GM20431 (cell line): ENCODE data around the gene VIL1.

Experiments used
- in situ Hi-C: fragments of 300-500 bp; cut with MseI, MboI; formaldehyde crosslinking; loops from one replicate; pipeline ENCODE4 v1.15.0; 2020; ENCODE audit warnings: low sequenced_read_pairs; ENCODE audit not compliant: unreplicated experiment

The VIL1 gene

DNA sequence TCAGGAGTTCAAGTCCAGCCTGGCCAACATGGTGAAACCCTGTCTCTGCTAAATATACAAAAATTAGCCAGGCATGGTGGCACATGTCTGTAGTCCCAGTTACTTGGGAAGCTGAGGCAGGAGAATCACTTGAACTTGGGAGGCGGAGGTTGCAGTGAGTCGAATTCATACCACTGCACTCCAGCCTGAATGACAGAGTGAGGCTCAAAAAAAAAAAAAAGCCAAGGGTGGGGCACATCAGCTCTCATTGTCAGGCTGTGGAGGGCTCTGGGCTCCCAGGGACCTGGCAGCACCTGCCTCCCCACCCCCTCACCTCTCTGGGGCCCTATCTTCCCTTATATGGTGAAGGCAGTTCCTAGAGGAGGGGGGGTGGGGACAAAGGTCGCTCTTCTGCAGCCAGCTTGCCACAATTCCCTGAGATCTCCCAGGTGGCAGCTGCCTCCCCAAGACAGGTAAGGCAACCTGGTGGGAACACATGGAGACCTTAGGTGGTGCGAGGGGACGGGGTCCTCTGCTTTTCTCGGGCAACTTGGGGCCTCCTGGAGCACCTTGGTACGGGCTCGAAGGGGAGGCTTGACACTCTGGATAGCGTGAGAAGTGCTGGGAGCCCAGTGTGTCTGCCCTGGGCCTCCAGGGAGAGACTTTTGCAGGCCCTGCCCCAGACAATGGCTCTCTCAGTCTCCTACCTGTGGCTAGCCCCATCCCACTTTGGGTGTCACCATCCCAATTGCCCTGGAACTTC lies at the start of gene VIL1:
VIL1 (plus strand) TSS at position 407 of the 742 bp plus-strand sequence. CDS start 4,656 bp downstream, outside the sequence.
- in situ Hi-C loops: loop anchor here (25.0 kb wide), 2 partner anchors 243 to 418 kb away; partner anchors contain the start of genes BCS1L, PRKAG3, RNF25 and STK36

DNA sequence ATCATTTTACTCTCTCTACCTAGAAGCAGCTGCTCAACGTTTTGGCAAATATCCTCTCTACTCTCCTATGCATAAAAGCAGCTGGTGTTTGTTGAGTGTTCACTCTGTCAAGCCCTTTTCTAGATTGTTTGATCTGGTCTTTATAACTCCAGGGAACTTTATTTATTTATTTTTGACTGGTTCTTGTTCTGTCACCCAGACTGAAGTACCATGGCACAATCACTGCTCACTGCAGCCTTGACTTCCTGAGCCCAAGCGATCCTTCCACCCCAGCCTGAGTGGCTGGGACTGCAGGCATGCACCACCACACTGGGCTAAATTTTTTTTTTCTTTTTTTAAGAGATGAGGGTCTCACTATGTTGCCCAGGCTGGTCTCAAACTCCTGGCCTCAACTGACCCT lies 49.6 kb upstream of the VIL1 start:
- in situ Hi-C loops: no loop called here

DNA sequence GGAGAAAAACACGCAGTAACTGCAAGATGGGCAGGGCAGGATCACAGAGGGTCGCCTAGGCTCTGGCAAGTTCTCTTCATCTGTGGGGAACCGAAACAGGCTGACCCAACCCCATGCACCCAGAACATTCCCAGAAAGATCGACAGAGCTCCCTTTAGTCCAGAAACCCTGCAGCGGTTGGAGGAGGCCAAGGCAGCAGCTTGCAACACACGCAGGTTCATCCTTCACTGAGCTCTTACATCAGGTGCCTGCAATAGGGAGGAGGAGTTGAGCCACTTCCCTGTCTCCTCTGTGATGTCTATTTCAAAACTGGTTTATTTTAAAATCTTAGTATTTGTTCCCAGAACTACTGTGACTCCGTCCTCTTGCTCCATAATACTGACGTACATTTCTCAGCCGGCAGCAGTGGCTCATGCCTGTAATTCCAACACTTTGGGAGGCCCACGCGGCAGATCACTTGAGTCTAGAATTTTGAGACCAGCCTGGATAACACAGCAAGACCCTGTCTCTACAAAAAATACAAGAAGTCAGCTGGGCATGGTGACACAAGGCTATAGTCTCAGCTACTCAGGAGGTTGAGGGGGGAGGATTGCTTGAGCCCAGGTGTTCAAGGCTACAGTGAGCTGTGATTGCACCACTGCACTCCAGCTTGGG lies 48.4 kb upstream of the VIL1 start:
- in situ Hi-C loops: no loop called here

DNA sequence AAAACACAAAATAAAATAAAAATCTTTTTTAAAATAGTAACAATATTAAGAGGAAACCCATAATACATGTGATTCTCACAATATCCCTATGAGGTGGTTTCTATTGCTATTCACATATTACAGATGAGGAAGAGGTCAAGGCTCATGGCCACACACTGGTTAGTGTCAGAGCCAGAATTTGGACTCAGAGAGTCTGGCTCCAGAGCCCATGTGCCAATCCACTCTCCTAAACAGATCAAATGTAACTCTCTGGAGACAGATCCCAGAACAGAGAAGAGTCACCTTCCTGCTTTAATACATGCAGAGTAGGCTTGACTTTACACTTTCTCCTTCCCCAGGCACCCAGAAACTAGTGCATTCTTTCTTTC lies 47.0 kb upstream of the VIL1 start:
- in situ Hi-C loops: no loop called here

DNA sequence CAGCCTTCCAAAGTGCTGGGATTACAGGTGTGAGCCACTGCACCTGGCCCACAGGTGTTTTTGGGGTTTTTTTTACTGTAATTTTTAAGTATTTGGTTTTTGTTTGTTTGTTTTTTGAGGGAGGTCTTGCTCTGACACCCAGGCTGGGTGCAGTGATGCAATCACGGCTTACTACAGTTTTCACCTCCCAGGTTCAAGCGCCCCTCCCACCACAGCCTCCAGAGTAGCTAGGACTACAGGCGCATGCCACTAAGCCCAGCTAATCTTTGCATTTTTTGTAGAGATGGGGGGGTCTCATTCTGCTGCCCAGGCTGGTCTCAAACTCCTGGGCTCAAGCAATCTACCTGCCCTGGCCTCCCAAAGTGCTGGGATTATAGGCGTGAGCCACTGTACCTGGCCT lies 44.1 kb upstream of the VIL1 start:
- in situ Hi-C loops: no loop called here

DNA sequence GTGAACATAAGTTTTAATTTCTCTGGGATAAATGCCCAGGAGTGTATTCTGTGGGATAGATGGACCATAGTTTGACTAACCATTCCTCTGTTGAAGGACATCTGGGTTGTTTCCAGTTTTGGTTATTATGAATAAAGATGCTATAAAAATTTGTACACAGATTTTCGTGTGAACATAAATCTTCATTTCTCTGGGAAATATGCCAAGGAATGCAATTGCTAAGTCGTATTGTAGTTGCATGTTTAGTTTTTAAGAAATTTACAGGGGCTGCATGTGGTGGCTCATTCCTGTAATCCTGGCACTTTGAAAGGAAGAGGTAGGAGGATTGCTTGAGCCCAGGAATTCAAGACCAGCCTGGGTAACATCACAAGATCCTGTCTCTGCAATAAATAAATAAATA lies 43.7 kb upstream of the VIL1 start:
- in situ Hi-C loops: no loop called here

DNA sequence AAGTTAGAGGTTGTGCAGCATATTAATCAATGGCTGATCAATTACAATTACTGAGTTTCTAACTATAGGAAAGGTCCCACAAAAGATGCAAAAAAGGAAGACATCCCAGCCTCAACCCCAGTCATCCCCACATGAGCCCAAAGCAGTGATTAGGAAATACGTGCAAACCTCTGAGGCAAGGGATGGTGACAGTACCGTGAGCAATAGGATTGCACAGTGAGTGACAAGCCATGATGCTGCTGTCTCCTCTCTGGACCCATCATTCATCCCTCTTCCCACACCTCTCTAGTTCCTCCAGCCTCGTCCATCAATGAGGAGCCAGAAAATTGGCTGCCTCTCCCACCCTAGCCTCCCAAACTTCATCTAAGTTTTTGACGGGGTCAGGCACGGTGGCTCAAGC lies 40.9 kb upstream of the VIL1 start:
- in situ Hi-C loops: no loop called here

DNA sequence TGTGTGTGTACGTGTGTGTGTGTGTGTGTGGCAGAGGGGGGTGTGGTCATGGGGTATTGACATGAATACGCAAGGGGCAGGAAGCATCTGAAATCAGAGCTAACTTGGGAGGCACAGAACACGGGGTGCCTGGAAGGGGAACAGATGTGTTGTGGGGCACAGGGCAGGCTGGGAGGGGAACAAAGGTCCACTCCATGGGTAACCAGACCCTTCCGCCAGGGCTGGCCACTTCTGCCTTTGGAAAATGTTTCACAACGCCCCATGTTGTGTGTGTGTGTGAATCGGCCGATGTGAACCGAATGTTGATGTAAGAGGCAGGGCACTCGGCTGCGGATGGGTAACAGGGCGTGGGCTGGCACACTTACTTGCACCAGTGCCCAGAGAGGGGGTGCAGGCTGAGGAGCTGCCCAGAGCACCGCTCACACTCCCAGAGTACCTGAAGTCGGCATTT lies 37.0 kb upstream of the VIL1 start, which contains the start of gene SLC11A1:
SLC11A1 (plus strand) TSS at position 358 of the 451 bp plus-strand sequence. CDS start 96 bp downstream, outside the sequence.
- in situ Hi-C loops: no loop called here

DNA sequence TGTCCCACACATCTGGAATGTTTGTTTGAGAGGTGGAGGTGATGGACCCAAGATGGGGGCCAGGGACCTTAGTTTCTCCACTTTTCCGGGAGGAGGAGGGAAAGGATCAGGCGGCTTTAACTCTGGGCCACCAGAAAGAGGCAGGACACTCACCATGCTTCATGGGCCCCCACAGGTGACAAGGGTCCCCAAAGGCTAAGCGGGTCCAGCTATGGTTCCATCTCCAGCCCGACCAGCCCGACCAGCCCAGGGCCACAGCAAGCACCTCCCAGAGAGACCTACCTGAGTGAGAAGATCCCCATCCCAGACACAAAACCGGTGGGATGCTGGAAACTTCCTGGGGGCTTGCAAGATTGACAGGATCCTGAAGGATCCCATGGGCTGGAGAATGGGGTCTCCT lies 36.1 kb upstream of the VIL1 start:
- in situ Hi-C loops: no loop called here

DNA sequence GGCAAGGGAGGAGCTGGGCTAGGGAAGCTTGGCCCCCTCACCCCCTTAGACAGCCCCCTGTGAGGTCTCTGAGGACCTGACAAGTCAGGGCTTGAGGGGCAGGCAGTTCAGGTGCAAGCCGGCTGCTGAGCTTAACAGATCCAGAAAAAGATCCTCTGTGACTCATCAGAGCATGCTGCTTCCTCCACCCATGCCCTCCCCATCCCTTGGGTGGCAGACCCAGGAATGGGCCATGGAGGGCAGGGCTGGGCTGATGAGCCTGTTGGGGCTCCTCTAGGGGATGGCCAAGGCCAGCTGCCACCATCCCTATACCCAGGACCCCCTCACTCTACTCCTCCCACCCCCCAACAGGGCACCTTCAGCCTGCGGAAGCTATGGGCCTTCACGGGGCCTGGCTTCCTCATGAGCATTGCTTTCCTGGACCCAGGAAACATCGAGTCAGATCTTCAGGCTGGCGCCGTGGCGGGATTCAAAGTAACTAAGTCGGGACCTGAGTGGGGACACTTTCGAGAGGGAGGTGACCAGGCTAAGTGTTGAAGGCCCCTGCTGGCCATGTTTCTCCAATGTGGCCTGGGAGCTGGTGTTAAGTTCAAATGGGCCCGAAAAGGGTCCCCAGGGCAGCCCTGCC lies 34.9 kb upstream of the VIL1 start:
- in situ Hi-C loops: no loop called here

DNA sequence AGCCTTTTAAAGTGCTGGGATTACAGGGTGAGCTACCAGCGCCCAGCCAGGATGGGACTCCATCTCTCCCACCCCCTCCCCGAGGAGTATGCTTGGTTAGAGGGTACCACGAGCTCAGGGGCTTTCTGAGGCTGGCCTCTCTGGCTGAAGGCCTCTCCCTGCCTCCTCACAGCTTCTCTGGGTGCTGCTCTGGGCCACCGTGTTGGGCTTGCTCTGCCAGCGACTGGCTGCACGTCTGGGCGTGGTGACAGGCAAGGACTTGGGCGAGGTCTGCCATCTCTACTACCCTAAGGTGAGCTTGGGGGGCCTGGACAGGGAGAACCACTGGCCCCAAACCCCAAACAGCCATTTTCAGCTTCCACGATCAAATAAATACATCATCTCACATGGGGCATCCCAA lies 33.9 kb upstream of the VIL1 start:
- in situ Hi-C loops: no loop called here

DNA sequence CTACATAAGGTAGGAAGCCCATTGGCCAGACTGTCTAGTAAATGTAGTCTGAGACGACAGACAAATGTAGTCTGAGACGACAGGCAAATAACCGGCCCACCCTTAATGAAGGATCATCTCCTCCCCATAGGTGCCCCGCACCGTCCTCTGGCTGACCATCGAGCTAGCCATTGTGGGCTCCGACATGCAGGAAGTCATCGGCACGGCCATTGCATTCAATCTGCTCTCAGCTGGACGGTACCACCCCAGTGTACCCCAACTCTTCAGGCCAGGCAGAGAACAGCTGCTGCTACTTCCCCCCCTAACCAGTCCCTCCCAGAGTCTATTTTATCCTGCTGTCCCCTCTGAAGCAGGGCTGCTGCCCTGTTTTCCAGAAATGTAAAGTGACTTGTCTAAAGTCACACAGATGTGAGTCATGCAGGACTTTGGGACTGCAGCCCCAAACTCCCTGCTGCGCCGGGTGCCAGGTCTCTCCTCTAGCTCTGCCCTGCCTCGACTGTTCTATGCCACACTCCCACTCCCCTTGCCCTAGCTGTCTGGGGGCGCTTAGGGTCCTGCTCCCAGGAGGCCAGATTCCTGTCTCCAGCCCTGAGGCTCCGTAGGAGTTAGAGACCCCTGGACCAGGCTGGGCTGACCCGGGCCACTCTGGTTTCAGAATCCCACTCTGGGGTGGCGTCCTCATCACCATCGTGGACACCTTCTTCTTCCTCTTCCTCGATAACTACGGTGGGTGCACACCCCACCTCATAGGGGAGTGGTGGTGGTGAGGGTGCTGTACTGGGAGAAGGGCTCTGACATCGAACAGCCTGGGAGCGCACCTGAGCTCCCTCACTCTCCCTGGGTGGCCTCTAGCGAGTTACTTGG lies 32.2 kb upstream of the VIL1 start:
- in situ Hi-C loops: no loop called here

DNA sequence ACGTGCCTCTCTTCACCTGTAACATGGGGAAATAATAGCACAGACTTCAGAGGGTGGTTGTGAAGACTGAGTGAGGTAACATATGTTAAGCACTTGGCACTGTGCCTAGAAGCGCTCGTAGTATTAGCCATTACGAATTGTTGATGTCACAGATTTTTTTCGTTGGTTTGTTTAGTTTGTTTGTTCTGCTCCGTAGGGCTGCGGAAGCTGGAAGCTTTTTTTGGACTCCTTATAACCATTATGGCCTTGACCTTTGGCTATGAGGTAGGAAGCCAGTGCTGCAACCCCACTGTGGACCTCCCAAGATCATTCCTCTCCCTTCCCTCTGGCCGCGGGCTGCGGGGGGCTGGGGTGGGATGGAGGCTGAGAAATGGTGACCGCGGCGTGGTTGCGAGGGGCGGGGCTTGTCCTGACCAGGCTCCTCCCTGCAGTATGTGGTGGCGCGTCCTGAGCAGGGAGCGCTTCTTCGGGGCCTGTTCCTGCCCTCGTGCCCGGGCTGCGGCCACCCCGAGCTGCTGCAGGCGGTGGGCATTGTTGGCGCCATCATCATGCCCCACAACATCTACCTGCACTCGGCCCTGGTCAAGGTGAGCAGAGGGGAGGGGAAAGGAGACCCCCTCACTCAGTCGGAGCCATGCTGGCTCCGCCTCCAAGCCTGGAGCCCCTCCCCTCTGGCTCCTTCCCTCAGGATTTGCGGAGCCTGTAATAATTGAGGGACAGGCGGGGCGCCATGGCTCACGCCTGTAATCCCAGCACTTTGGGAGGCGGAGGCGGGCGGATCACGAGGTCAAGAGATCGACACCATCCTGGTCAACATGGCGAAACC lies 31.3 kb upstream of the VIL1 start:
- in situ Hi-C loops: no loop called here

DNA sequence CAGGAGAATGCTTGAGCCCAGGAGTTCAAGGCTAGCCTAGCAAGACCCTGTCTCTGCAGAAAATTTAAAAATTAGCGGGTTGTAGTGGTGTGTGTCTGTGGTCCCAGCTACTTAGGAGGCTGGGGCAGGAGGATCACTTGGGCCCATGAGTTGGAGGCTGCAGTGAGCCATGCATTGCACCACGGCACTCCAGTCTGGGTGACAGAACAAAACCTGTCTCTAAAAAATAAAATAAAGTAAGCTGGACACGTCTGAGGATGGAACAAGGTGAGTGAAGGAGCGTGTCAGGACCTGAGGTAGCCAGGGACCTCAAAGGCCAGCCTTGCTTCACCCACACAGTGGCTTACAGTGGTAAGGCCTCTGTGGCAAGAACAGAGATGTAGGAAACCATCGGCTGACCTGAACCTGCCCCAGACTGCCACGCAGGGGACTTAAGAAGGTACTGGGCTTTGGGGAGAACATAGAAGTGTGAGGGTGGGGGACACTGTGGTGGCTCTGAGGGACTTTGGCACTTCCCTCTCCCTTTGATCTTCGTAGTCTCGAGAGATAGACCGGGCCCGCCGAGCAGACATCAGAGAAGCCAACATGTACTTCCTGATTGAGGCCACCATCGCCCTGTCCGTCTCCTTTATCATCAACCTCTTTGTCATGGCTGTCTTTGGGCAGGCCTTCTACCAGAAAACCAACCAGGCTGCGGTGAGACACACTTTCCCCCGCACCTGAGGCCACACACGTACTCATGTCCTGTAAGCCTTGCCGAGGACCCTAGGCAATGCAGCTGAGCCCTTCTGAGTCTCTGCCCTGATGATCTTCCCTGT lies 29.4 kb upstream of the VIL1 start:
- in situ Hi-C loops: loop anchor here (10.0 kb wide), 1 partner anchor 95 kb away; the partner anchor contains the start of gene TMBIM1

DNA sequence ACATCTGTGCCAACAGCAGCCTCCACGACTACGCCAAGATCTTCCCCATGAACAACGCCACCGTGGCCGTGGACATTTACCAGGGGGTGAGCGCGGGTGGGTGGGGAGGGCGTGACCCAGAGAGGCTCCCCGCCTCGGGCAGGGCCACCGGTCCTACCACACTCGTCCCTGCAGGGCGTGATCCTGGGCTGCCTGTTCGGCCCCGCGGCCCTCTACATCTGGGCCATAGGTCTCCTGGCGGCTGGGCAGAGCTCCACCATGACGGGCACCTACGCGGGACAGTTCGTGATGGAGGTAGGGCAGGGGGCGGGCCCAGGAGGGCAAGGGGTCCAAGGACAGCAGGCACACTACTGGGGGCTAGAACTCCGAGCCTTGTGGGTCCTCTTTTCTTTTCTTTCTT lies 27.7 kb upstream of the VIL1 start:
- in situ Hi-C loops: loop anchor here (10.0 kb wide), 1 partner anchor 96 kb away; the partner anchor contains the start of gene TMBIM1

DNA sequence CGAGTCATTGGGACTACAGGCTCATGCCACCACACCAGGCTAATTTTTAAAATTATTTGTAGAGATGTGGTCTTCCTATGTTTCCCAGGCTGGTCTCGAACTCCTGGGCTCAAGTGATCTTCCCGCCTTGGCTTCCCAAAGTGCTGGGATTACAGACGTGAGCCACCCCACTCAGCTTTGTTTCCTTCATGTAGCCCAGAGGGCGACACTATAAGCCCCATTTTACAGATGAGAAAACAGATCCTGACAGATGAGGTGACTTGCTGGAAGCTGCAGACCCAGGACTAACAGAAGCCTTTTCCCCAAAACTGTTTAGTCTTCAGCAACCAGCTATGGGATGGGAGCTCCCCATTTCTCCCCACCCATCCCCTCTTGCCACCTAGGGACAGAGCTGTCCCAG lies 26.5 kb upstream of the VIL1 start:
- in situ Hi-C loops: loop anchor here (10.0 kb wide), 1 partner anchor 98 kb away; the partner anchor contains the start of gene TMBIM1

DNA sequence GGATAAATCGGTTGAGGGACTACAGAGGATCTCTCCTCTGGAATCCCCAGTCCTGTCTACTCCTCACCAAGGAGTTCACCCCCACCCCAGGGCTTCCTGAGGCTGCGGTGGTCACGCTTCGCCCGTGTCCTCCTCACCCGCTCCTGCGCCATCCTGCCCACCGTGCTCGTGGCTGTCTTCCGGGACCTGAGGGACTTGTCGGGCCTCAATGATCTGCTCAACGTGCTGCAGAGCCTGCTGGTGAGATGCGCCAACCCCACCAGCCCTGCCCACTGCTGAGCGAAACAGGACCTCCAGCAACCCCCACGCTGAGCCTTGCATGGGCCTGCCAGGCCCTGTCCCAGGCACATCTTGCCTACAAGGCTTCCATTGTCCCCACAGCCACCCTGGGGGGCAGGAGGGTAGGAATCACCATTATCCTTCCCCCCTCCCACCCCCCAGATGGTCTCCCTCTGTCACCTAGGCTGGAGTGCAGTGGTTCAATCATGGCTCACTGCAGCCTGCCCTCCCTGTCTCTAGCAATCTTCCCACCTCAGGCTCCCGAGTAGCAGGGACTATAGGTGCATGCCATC lies 25.9 kb upstream of the VIL1 start:
- in situ Hi-C loops: loop anchor here (10.0 kb wide), 1 partner anchor 98 kb away; the partner anchor contains the start of gene TMBIM1
